GM21717 (cell line): ENCODE measurements around the gene CDK14.
"Not testable (repeated sequence)": the region's sequence is repeated elsewhere in the genome, so short reads cannot be mapped to it uniquely, and the experiment has no call there.

Experiments
- ATAC-seq: cut with Tn5 transposase; IDR thresholded peaks from one replicate; pipeline ENCODE4 v1.9.1; 2021; ENCODE audit warnings: mild to moderate bottlenecking, moderate library complexity; ENCODE audit not compliant: unreplicated experiment

Gene CDK14

GRCh38 chr7:90629297-90629918, 33.3 kb downstream of the CDK14 start:
- peak; percentile 80 for ATAC-seq

GRCh38 chr7:90631502-90631901, 35.4 kb downstream of the CDK14 start:
- no peak for ATAC-seq

DNA sequence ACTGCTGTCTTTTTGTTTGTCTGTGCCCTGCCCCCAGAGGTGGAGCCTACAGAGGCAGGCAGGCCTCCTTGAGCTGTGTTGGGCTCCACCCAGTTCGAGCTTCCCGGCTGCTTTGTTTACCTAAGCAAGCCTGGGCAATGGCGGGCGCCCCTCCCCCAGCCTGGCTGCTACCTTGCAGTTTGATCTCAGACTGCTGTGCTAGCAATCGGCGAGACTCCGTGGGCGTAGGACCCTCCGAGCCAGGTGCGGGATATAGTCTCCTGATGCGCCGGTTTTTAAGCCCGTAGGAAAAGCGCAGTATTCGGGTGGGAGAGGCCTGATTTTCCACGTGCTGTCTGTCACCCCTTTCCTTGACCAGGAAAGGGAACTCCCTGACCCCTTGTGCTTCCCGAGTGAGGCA, 43.6 kb downstream of the CDK14 start:
- ATAC-seq, result not testable (repeated sequence)

DNA sequence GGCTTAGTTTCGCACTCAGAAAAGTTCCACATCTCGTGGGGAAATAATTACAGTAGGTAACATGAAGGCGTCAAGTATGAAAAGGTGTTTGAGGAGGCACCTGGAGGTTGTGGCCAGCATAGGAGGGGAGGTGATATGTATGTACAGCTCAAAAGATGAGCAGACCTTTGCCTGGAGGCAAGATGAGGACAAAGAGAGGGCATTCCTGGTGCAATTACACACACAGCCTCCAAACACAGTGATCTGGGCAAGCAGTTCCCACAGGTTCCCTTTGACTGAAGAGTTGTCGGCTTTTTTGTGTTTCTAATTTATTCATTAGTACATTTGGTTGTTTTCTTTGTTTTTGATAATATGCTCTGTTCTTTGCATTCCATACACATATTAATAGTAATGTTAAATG, 46.9 kb downstream of the CDK14 start:
- no peak for ATAC-seq

DNA sequence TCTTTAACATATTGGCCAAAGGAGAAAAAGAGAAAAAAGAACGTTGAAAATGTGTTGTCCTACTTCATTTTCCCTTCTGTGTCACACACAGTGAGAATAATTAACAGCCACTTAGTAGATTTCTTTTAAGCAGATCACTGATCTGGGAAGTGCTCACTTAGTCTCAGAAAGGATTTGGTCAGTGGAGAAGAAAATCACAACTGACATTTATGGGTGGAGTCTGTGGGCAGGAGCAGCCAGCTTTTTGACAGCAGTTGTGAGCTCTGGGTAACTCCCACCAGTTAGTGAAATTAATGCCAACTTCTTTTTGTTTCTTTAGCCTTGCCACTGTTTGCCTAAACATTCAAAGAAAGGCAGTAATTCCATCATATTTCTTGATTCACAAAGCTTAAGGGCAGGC, 49.7 kb downstream of the CDK14 start:
- no peak for ATAC-seq

- no peak for ATAC-seq
These were observed 52.0 kb downstream of the CDK14 start for GRCh38 chr7:90648107-90648506.

DNA sequence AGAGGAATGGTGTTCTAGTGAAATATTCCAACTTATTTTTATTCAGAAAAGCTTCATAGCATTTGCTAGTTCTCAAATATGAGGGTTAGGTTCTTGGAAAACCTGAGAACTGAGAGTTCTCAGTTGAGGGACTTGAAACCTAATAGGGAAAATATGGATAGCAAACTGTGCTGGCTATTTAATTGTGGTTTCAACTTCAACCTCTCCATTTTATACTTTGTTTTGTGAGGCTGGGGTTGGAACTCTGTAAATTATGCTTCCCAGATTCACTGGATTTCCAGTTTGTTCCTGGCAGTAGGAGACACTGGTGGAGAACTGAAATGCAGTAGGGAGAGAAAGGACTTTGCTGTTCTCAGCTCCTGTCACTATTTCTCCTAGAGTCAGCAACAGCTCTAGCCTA, 52.7 kb downstream of the CDK14 start:
- ATAC-seq, result no peak

GRCh38 chr7:90654718-90655427, 58.8 kb downstream of the CDK14 start:
- no peak for ATAC-seq

GRCh38 chr7:90655566-90655965, 59.4 kb downstream of the CDK14 start:
- ATAC-seq, result no peak

DNA sequence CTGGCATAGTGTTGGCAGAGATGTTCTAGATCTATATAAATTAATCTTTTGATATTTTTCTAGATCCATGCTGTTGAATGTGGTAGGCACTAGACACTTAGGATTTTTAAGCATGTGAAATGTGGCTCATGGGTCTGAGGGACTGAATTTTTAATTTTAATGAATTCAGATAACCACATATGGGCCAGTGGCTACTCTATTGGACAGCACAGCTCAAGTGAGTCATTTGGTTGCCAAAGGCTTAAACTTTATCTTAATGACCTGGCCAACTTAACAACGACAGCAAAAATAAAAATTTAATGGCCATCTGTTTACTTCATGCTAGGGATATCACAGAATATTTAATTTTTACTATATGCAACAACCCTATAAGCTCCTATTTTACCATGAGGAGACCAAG, 61.4 kb downstream of the CDK14 start:
- ATAC-seq, result no peak

- ATAC-seq, result no peak
These were observed 64.0 kb downstream of the CDK14 start for GRCh38 chr7:90660100-90660499.

DNA sequence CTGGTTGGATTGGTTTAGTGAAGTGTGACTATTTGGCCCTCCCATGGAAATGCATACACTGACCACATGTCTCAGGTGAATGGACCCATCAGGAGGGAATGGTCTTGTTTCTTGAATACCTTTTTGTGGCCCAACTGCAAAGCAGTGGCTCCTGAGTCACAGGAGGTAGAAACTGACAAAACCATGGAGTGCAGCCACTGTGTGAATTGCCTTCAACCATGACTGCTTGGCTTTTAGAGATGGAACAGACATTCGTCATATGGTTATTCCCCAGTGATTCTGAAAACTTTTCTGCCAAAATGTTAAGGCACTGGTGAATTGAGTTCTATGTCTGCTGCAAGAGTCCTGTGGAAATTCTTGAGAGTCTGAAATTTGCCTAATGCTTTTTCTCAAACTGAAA, 64.7 kb downstream of the CDK14 start:
- peak; percentile 59 for ATAC-seq

DNA sequence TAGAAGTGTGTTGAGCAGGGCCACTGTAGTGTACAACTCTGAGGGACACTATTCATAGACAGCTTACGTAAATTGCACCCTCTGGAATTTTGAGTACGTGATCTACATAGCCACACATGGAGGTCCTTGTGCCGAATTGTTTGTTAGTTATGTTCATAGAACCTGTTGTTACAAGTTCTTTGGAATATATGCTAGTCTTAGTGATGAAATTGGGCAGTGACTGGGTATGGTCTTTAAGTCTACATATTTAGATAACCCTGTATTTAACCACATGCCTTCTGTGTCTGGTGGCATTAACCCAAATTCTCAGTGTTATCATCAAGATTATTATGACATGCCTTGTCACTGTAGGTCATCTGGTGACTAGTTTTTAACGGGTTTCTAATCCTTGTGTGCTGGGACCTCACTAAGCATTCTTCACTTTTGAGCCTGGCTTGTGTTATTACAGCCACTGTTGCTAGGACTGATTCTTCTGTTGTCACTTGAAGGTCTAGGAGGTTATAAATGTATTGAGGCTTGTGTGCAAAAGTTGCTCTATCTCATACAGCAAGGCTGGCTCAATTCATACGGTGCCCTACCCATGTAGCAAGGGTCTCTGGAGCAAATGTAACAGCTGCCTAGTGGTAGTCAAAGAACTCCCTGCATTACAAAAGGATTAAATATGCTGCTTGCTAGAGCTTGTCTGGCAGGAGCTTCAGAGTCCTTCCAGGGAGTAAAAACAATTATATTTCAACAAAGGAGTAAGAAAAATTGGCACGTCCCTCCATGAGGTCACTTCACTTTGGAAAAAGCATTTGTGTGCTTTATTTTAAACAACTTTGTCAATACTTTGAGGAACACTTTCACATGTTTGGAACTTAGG, 65.4 kb downstream of the CDK14 start:
- ATAC-seq, result no peak

GRCh38 chr7:90663176-90663575, 67.1 kb downstream of the CDK14 start:
- ATAC-seq, result no peak

- no peak for ATAC-seq
These were observed 70.1 kb downstream of the CDK14 start for GRCh38 chr7:90666186-90666585.

- no peak for ATAC-seq
These were observed 72.9 kb downstream of the CDK14 start for GRCh38 chr7:90668992-90669391.

DNA sequence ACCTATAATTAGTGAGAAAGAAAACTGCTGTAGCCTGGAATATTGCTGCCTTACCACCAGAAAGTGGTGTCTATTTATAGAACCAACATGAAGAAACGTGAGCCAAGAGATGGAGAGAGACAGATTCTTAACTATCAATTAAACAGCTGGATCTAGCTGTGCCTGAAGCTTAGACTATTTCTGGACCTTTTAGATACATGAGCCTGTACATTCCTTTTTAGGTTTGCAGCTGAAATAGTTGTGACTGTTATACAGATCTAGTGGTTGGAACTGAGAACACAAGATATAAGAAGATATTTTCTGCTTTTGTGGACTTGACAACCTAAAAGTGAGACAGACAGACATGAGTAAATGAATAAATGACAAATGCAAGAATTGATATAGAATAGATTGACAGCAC, 73.4 kb downstream of the CDK14 start:
- no peak for ATAC-seq

DNA sequence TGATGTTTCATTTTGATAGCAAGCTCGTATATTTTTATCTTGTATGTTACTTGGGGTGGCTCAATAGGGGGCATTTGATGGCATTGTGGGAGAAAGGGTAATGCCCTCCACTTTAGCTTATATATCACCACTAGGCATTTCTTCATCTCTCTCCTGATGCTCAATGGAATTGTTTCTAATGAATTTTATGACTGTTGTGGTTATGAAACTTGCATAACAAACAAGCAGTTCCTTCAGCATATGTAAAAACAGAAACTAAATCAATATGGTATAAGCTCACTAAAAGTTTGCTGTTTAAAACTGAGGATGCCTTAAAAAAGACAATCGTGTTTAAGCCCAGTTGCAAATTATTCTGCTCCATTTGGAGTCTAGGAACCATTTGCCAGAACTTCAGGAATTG, 75.5 kb downstream of the CDK14 start:
- no peak for ATAC-seq

GRCh38 chr7:90672210-90672609, 76.1 kb downstream of the CDK14 start:
- no peak for ATAC-seq

- no peak for ATAC-seq
These were observed 78.5 kb downstream of the CDK14 start for GRCh38 chr7:90674625-90675024.

DNA sequence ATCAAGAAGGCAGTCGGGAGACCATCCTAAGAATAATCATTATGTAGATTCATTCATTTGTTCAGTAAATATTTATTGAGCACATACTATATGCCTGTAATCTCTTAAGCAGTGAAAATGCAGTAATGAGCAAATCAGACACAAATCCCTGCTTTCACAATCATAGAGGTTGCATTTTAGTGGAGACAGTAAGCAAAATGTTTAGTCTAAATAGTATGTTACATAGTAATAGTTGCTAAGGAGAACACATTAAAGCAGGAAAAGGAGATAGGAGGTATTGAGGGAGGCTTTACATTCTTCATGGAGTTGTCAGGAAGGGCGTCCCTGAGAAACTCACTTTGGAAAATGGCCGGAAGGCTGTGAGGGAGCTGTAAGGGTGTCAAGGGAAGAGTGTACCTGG, 79.9 kb downstream of the CDK14 start:
- no peak for ATAC-seq
